NOMO-1 treated with dmso at 0.1 percent for 144 hours (cell line): ENCODE results near the gene FILIP1L.
A peak's percentile ranks its signal among the peaks of the same experiment; 100 is the strongest.
"Not testable (repeated sequence)": the region's sequence is repeated elsewhere in the genome, so short reads cannot be mapped to it uniquely, and the experiment has no call there.

Source experiments
- DNase-seq: peaks from one replicate; lab custom pipeline; 2025; ENCODE audit not compliant: unreplicated experiment; lab: John Stamatoyannopoulos, UW

FILIP1L gene

DNA sequence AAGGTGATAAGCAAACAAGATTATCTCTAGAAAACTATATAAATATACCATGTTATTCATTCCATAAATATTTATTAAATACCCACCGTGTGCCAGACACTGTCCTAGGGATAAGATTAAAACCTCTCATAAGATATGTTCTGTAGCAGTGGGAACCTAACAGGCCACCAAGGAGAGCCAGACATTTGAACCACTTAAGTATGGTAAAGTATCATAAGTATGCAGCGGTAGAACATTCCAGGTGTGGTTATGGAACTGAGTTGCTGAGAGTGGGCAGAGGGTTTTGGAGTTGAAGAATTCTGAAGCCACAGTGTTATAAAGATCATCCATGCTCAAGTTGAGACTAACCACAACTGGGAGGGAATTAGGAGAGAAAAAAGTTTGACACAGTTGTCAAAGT is 14.7 kb downstream of the FILIP1L start:
- no peak for DNase-seq

GRCh38 chr3:100098784-100099070 is 15.6 kb downstream of the FILIP1L start:
- DNase-seq: no peak

DNA sequence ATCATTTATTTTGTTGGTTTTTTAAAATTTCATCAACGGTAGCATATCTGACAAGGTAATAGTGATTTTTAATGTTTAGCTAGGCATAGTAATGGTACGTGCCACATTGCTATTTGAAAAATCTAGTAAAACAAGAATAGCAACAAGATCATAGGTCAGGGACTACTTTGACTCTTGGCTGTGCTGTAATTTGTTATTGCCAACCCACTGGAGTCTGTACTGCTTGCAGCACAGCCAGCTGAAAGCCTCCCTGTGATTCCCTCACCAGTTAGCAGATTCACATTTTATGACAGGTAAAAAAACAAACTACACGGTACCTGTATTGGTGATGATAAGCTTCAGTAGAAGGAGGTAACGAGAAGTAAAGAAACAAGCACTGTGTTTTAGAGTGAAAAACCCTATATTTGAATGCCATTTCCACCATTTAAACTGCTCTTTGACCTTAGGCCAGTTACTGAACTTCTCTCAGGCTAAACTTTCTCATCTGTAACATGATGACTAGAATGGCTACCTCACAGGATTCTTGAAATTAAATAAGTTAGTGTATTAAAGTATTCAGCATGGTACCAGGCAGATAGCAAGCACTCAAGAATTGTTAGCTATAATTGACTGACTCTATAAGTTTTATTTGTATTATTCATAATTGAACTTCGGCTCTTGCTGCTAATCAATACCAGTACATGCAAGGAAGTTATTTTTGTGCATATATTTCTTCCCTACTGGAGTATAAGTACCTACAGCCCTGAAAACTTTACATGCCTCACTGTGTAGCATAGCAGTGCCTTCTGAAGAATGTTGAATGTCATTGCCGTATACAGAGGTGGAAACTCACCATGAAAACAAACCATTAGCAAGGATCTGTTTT is 16.1 kb downstream of the FILIP1L start:
- no peak for DNase-seq

DNA sequence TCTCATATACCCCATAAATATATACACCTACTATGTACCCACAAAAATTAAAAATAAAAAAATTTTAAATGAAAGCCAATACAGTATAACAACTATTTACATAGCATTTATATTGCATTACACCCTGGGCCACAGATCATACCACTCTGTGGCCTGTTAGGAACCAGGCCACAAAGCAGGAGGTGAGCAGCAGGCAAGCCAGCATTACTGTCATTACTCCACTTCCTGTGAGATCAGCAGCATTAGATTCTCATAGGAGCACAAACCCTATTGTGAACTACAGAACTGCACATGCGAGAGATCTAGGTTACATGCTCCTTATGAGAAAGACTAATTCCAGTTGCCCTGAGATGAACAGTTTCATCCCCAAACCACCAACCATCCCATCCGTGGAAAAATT is 17.4 kb downstream of the FILIP1L start:
- no peak for DNase-seq

- DNase-seq: not testable (repeated sequence)
These were observed 18.0 kb downstream of the FILIP1L start for GRCh38 chr3:100096286-100096685.

- no peak for DNase-seq
These were observed 20.5 kb downstream of the FILIP1L start for GRCh38 chr3:100093831-100094230.

DNA sequence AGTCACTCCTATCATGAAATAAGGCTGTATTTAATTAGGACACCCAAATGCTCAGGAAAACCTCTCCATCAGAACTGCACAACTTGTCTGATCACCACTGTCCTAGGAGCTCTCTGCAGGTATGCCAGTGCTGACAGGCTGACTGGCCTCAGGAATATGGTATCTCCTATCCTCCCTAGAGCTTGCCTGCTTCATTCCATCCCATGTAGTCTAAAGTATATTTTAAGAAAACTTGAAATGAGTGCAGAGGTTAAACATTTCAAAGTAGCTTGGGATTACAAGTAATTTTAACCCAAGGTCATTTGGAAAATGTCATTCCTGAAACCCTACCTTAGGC is 23.7 kb downstream of the FILIP1L start:
- no peak for DNase-seq

DNA sequence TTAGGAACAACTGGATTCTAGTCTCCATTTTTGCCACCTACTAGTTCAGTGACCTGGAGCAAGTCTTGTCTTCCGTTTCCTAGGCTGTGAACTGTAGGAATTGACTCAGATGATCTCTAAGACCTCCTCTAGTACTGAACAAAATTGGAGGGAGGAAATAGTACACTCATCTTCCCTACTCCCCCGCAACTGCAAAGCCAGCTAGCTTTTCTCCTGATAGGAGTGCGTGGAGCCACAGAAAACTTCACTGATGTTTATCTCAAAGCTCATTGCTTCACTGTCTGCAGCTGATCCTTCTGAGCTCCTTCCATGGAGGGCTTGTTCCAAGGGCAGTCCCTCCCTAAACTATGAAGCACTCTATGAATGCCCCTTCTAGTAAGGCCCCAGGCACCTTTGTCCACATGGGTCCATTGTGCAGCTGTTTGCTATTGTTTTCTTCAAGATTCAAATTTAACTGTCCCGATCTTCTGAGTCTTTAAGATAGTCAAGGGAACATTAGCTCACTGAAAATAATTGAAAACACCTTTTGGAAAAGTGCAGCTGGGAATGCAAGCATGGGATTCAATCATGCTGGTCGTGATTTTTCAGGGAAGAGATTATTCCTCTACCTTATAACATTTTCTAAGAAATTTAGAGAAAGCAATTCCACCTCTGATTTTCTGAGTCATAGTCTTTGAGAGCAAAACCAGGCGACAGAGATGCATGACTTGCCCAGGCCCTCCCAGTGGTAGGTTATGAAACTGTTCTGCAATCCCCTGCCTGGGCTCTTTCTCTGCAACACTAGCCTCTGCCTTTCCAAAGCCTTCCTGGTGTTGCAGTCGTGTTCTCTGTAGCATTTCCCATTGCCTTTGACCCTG is 24.3 kb downstream of the FILIP1L start:
- peak; percentile 50 for DNase-seq

- no peak for DNase-seq
These were observed 25.4 kb downstream of the FILIP1L start for GRCh38 chr3:100088735-100089368.

GRCh38 chr3:100087198-100087597 is 27.1 kb downstream of the FILIP1L start:
- no peak for DNase-seq

DNA sequence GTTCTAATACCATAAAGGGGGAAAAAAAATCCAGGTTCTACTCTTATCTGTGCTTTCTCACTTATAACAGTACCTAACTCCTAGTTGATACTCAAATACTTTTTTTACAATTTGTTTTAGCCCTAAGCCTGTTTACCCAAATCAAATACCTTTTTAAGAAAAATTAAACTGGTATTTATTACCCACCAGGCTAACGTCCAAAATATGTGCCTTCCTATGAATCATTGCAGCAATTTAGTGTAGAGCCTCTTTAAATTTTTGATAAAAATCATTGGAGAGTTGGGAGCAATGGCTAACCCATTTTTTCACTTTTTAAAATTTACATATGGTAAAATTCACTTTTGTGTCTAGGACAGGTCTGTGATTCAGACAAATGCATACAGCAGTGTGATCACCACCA is 27.9 kb downstream of the FILIP1L start:
- DNase-seq: no peak

GRCh38 chr3:100084100-100084806 is 30.0 kb downstream of the FILIP1L start:
- DNase-seq: no peak

DNA sequence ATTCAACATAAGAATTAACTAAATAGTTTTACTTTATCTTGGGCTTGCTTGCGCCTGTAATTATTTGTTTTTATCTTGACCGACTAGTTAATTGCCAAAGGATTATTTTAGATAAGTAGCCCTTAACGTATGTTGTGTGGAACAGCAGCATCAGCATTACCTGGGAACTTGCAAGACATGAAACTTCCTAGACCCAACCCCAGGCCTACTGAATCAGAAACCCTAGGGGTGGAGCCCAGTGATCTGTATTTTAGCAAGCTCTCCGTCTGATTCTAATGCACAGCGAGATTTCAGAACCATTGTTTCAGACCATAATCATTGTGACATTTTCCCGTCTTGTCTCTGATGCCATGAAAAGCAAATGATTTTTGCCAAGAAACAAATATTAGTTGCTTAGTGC is 31.1 kb downstream of the FILIP1L start:
- no peak for DNase-seq

DNA sequence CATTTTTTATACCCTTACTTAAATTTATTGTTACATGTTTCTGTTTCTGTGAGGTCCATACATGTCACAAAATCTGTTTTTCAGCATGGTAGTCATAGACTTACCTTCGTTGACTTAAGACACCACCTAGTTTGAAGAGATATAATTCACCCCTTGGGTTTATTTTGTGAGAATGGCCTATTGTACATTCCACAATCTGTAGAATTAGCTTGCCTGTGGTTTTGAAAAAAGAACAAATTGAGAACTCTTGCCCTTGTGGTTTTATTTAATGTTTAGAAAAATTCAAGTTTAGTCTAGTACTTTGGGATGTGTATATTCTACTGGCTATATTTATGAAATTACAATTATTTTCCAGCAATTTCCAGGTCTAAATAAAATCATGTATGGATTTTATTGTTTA is 31.6 kb downstream of the FILIP1L start:
- DNase-seq: no peak

DNA sequence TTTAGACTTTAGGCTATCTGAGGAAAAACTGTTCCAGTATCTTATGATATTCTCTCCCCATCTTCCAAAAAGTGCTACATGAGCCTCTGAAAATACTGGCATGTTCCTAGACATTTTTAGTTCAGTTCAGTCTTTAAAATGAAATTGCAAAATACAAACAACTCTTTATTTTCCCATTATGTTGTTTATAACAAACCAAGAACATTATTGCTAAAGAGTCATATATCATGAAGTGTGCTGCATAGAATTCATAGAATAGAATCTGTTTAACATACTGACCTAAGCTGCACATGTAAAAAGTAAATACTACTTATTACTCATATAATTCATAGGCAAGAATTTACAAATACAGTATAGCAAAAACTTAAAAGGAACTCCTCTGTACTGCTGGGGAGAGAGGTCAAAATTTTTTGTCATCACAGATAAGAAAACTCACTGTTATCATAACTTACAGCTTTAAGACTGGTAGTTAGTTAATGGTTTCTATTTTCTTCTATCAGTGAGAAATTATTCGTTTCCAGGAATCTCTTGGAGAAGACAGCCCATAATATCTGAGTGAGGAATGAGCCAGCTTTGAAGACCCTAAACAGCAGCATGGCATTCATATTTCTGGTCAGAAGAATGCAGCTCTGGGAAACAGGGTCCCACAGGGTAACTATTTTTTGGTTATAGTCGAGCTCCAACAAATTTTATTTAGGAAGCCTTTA is 32.2 kb downstream of the FILIP1L start:
- no peak for DNase-seq

- no peak for DNase-seq
These were observed 33.0 kb downstream of the FILIP1L start for GRCh38 chr3:100081311-100081710.

GRCh38 chr3:100080573-100080972 is 33.7 kb downstream of the FILIP1L start:
- DNase-seq: no peak

DNA sequence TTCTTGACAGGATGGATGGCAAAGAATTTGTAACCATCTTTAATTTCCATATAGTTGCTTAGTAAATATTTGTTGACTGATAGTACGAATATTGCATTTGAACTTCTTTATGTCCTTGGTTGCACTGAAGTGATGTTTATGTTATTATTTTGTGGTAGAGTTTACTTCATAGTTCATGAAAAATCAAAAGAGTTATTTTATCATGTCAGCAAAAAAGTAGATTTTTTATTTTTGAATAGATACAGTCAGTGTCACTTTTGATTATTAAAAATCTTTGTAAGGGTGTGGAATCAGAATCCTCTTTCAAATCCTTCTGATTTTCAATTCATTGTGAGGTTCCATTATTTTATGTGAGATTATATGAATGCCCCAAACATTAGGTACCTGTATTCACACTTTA is 35.0 kb downstream of the FILIP1L start:
- no peak for DNase-seq

DNA sequence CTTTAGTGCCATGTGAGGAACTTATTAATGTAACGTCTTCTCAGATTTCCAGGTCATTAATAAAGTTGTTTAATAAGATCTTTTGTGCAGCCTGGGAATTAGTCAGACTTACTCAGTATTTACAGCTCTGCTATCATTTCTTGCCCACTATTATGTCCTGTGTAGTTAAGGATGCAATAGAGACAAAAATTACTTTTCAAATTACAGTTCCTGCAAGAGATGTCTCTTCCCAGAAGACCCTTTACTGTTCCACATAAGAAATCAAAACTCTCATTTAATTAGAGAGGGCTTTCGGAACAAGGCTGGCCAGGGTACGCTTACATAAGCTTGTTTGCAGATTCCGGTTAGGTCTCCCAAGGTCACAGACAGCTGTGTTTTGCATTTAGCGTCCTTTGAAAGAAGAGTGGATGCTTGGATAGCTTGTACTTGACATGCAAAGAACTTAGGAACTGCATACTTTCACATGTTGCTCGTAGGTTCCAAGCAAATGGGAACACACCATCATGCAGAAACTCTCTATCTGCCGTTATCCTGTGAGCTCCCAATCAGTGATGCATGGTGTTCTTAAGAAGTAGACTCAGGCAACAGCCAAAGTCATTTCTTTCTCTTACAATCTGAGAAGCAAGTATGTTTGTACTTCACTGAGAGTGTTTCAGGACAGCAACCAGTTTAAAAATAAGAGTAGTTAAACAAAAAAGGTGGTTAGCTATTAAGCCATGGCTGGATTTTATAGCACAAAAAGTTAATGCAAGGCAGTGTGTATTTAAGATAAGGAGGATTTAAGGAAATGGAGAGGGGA is 37.4 kb downstream of the FILIP1L start:
- DNase-seq: no peak
